GM23338 (cell line): ENCODE data around the gene PDIA2. TPM values are rescaled to one million over a fixed set of nuclear protein-coding genes. Genes with fewer than 3 reads are reported as not detected.

Experiments used
- ATAC-seq: fragments of 200-7000 bp; cut with Tn5 transposase; 3 replicates; pipeline ENCODE4 v1.9.1; 2020
- DNase-seq: peaks from one replicate; pipeline ENCODE4 v3.0.0-alpha.2; 2015; ENCODE audit warnings: low spot score
- H2AFZ ChIP-seq: fragments of 200-600 bp; sonication (generic); 2 replicates; pipeline ENCODE4 v1.8.0; 2016; ENCODE audit warnings: antibody characterized with exemption, mild to moderate bottlenecking, moderate library complexity
- H3F3A ChIP-seq: fragments of 200-600 bp; sonication (generic); replicated peaks from 2 replicates; pipeline ENCODE4 v1.8.0; 2017; ENCODE audit warnings: antibody characterized with exemption, mixed run types, low read depth
- H3K27ac ChIP-seq: fragments of 200-600 bp; sonication (generic); 2 replicates; pipeline ENCODE4 v1.6.1; 2016; ENCODE audit warnings: low read depth
- H3K27me3 ChIP-seq: fragments of 200-600 bp; sonication (generic); 2 replicates; pipeline ENCODE4 v1.8.0; 2016; ENCODE audit warnings: mild to moderate bottlenecking, mixed run types, moderate library complexity; ENCODE audit not compliant: insufficient read depth
- H3K36me3 ChIP-seq: fragments of 200-600 bp; sonication (generic); 2 replicates; pipeline ENCODE4 v1.8.0; 2016; ENCODE audit warnings: mild to moderate bottlenecking; ENCODE audit not compliant: insufficient read depth
- H3K4me1 ChIP-seq: fragments of 200-600 bp; sonication (generic); 2 replicates; pipeline ENCODE4 v1.8.0; 2016; ENCODE audit warnings: mild to moderate bottlenecking, moderate library complexity; ENCODE audit not compliant: insufficient read depth
- H3K4me2 ChIP-seq: fragments of 200-600 bp; sonication (generic); 2 replicates; pipeline ENCODE4 v1.7.1; 2017; ENCODE audit warnings: mixed run types
- H3K4me3 ChIP-seq: fragments of 200-600 bp; sonication (generic); 2 replicates; pipeline ENCODE4 v1.6.1; 2016; ENCODE audit warnings: mixed run types
- H3K79me2 ChIP-seq: fragments of 200-600 bp; sonication (generic); replicated peaks from 2 replicates; pipeline ENCODE4 v1.8.0; 2017; ENCODE audit warnings: mild to moderate bottlenecking; ENCODE audit not compliant: insufficient read depth
- H3K9me2 ChIP-seq: fragments of 200-600 bp; sonication (generic); 2 replicates; pipeline ENCODE4 v1.8.0; 2017; ENCODE audit not compliant: insufficient read depth
- H4K20me1 ChIP-seq: fragments of 200-600 bp; sonication (generic); replicated peaks from 2 replicates; pipeline ENCODE4 v1.8.0; 2017; ENCODE audit warnings: mild to moderate bottlenecking; ENCODE audit not compliant: insufficient read depth
- H3K27ac Mint-ChIP-seq: 2 replicates; pipeline ENCODE4 v1.8.0; 2020; ENCODE audit warnings: inconsistent platforms, mild to moderate bottlenecking, moderate library complexity, mixed read lengths
- H3K27me3 Mint-ChIP-seq: 3 replicates; pipeline ENCODE4 v1.8.0; 2022; ENCODE audit warnings: low read depth, mild to moderate bottlenecking, moderate library complexity, mixed read lengths, inconsistent platforms; ENCODE audit not compliant: insufficient read depth, poor library complexity
- H3K36me3 Mint-ChIP-seq: 3 replicates; pipeline ENCODE4 v1.8.0; 2021; ENCODE audit warnings: low read depth, mild to moderate bottlenecking, inconsistent platforms, moderate library complexity, mixed read lengths
- H3K4me1 Mint-ChIP-seq: 3 replicates; pipeline ENCODE4 v1.8.0; 2020; ENCODE audit warnings: mild to moderate bottlenecking, inconsistent platforms, mixed read lengths
- H3K4me3 Mint-ChIP-seq: 3 replicates; pipeline ENCODE4 v1.8.0; 2021; ENCODE audit warnings: moderate library complexity, mild to moderate bottlenecking, inconsistent platforms, mixed read lengths
- H3K9me3 Mint-ChIP-seq: 3 replicates; pipeline ENCODE4 v1.8.0; 2020; ENCODE audit warnings: moderate library complexity, mild to moderate bottlenecking, inconsistent platforms, mixed read lengths
- CREB1 ChIP-seq: fragments of 250-450 bp; sonication (Bioruptor Pico); IDR thresholded peaks from 2 replicates; pipeline ENCODE4 v1.5.0; 2020; ENCODE audit warnings: low read depth, mild to moderate bottlenecking, moderate library complexity
- EZH2phosphoT487 ChIP-seq: fragments of 200-600 bp; sonication (generic); IDR thresholded peaks from one replicate; pipeline ENCODE4 v1.8.1; 2018; ENCODE audit warnings: antibody characterized with exemption; ENCODE audit not compliant: unreplicated experiment
- JUNB ChIP-seq: IDR thresholded peaks from one replicate; pipeline ENCODE4 v1.6.1; 2016; ENCODE audit warnings: antibody characterized with exemption; ENCODE audit not compliant: unreplicated experiment
- NANOG ChIP-seq: IDR thresholded peaks from 2 replicates; pipeline ENCODE4 v1.6.1; 2016; ENCODE audit warnings: antibody characterized with exemption, borderline replicate concordance
- POLR2AphosphoS5 ChIP-seq: IDR thresholded peaks from 2 replicates; pipeline ENCODE4 v1.6.1; 2016; ENCODE audit warnings: antibody characterized with exemption, low read depth
- STAT1 ChIP-seq: IDR thresholded peaks from one replicate; pipeline ENCODE4 v1.6.1; 2016; ENCODE audit warnings: antibody characterized with exemption; ENCODE audit not compliant: unreplicated experiment
- ZNF114 ChIP-seq: fragments of 250-450 bp; sonication (Bioruptor Pico); IDR thresholded peaks from 2 replicates; pipeline ENCODE4 v1.5.0; 2020; ENCODE audit warnings: mild to moderate bottlenecking, moderate library complexity
- ZNF331 ChIP-seq: fragments of 250-450 bp; sonication (Bioruptor Pico); IDR thresholded peaks from 2 replicates; pipeline ENCODE4 v1.5.0; 2020; ENCODE audit warnings: low read depth, mild to moderate bottlenecking, moderate library complexity
- polyA plus RNA-seq: library from polyadenylated mRNA; unstranded; fragments of >200 nt; fragmentation: Nextera tagmentation; extraction: Ambion mirVana; gene quantifications from 2 replicates; pipeline ENCODE4 v1.2.1, GENCODE V29; 2016
- total RNA-seq: library from RNA; depleted of rRNA; stranded (reverse); fragments of >200 nt; shearing (Covaris generic); gene quantifications from 2 replicates; pipeline ENCODE4 v1.2.3, GENCODE V29; 2014
- TF ChIP-seq, protein P1 (sequence below): IDR thresholded peaks from 2 replicates; pipeline ENCODE4 v1.6.1; 2016; ENCODE audit warnings: antibody characterized with exemption
- TF ChIP-seq, protein P2 (sequence below): IDR thresholded peaks from one replicate; pipeline ENCODE4 v1.6.1; 2018; ENCODE audit warnings: antibody characterized with exemption; ENCODE audit not compliant: unreplicated experiment
- TF ChIP-seq, protein P3 (sequence below): fragments of 250-450 bp; sonication (Bioruptor Pico); IDR thresholded peaks from 2 replicates; pipeline ENCODE4 v1.5.0; 2020; ENCODE audit warnings: mild to moderate bottlenecking, moderate library complexity

Gene PDIA2
- total and polyA plus RNA-seq, 2 experiments from 2014 or later, result 0.39 to 0.87 TPM

DNA sequence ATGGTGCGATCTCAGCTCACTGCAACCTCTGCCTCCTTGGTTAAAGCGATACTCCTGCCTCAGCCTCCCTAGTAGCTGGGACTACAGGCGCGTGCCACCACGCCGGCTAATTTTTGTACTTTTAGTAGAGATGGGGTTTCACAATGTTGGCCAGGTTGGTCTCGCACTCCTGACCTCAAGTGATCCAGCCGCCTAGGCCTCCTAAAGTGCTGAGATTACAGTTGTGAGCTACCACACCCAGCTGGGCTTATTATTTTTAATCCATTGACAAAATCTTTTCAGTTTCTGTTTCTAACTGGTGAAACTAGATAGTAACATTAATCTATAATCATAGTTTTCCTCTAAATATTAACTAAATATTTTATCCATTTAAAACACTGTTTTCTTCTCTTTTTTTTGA lies 42.4 kb upstream of the PDIA2 start (continued):
- TF ChIP-seq, protein P1, sequence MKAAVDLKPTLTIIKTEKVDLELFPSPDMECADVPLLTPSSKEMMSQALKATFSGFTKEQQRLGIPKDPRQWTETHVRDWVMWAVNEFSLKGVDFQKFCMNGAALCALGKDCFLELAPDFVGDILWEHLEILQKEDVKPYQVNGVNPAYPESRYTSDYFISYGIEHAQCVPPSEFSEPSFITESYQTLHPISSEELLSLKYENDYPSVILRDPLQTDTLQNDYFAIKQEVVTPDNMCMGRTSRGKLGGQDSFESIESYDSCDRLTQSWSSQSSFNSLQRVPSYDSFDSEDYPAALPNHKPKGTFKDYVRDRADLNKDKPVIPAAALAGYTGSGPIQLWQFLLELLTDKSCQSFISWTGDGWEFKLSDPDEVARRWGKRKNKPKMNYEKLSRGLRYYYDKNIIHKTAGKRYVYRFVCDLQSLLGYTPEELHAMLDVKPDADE, result no peak
- TF ChIP-seq JUNB, result no peak
- TF ChIP-seq STAT1, result no peak
- no peak for TF ChIP-seq CREB1 (CRISPR knock-in tag)
- TF ChIP-seq POLR2AphosphoS5, result no peak

DNA sequence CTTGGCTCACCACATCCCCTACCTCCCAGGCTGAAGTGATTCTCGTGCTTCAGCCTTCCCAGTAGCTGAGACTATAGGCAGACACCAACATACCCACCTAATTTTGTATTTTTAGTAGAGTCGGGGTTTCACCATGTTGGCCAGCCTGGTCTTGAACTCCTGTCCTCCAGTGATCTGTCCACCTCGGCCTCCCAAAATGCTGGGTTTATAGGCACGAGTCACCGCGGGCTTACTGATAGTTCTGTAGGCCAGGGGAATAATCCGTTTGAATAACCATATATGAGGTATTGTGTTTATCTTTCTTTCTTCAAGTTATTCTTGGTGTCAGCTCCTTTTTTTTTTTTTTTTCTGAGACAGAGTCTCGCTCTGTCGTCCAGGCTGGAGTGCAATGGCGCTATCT lies 40.7 kb upstream of the PDIA2 start:
- Histone ChIP-seq H3K4me1 (no peaks in the 10 kb centered on the region), H3K4me2 (no peak overlapping the region), H4K20me1 (peaks cover 6% of the 10 kb centered on the region), H3K4me3 (no peak overlapping the region), H3K9me2 (no peaks in the 10 kb centered on the region), H3K36me3 (no peaks in the 10 kb centered on the region), H2AFZ (no peak overlapping the region), H3K79me2 (peaks cover 47% of the 10 kb centered on the region), H3K27ac (no peak overlapping the region), H3F3A (0 out of 2 replicates have a peak, but pooled peaks cover 4% of the 10 kb centered on the region), H3K27me3 (no peaks in the 10 kb centered on the region)
- ATAC-seq, result no peak
- no peaks in the 10 kb centered on the region for H3K9me3 Mint-ChIP-seq
- H3K27ac Mint-ChIP-seq, result no peak overlapping the region
- TF ChIP-seq, protein P2, sequence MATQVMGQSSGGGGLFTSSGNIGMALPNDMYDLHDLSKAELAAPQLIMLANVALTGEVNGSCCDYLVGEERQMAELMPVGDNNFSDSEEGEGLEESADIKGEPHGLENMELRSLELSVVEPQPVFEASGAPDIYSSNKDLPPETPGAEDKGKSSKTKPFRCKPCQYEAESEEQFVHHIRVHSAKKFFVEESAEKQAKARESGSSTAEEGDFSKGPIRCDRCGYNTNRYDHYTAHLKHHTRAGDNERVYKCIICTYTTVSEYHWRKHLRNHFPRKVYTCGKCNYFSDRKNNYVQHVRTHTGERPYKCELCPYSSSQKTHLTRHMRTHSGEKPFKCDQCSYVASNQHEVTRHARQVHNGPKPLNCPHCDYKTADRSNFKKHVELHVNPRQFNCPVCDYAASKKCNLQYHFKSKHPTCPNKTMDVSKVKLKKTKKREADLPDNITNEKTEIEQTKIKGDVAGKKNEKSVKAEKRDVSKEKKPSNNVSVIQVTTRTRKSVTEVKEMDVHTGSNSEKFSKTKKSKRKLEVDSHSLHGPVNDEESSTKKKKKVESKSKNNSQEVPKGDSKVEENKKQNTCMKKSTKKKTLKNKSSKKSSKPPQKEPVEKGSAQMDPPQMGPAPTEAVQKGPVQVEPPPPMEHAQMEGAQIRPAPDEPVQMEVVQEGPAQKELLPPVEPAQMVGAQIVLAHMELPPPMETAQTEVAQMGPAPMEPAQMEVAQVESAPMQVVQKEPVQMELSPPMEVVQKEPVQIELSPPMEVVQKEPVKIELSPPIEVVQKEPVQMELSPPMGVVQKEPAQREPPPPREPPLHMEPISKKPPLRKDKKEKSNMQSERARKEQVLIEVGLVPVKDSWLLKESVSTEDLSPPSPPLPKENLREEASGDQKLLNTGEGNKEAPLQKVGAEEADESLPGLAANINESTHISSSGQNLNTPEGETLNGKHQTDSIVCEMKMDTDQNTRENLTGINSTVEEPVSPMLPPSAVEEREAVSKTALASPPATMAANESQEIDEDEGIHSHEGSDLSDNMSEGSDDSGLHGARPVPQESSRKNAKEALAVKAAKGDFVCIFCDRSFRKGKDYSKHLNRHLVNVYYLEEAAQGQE, result no peak
- TF ChIP-seq CREB1 (CRISPR knock-in tag) (no peak), ZNF114 (CRISPR knock-in tag) (no peak), EZH2phosphoT487 (no peak), NANOG (no peak), STAT1 (no peak), POLR2AphosphoS5 (no peak), JUNB (no peak), ZNF331 (CRISPR knock-in tag) (no peak)
- TF ChIP-seq, protein P1, result no peak
- TF ChIP-seq, protein P3, sequence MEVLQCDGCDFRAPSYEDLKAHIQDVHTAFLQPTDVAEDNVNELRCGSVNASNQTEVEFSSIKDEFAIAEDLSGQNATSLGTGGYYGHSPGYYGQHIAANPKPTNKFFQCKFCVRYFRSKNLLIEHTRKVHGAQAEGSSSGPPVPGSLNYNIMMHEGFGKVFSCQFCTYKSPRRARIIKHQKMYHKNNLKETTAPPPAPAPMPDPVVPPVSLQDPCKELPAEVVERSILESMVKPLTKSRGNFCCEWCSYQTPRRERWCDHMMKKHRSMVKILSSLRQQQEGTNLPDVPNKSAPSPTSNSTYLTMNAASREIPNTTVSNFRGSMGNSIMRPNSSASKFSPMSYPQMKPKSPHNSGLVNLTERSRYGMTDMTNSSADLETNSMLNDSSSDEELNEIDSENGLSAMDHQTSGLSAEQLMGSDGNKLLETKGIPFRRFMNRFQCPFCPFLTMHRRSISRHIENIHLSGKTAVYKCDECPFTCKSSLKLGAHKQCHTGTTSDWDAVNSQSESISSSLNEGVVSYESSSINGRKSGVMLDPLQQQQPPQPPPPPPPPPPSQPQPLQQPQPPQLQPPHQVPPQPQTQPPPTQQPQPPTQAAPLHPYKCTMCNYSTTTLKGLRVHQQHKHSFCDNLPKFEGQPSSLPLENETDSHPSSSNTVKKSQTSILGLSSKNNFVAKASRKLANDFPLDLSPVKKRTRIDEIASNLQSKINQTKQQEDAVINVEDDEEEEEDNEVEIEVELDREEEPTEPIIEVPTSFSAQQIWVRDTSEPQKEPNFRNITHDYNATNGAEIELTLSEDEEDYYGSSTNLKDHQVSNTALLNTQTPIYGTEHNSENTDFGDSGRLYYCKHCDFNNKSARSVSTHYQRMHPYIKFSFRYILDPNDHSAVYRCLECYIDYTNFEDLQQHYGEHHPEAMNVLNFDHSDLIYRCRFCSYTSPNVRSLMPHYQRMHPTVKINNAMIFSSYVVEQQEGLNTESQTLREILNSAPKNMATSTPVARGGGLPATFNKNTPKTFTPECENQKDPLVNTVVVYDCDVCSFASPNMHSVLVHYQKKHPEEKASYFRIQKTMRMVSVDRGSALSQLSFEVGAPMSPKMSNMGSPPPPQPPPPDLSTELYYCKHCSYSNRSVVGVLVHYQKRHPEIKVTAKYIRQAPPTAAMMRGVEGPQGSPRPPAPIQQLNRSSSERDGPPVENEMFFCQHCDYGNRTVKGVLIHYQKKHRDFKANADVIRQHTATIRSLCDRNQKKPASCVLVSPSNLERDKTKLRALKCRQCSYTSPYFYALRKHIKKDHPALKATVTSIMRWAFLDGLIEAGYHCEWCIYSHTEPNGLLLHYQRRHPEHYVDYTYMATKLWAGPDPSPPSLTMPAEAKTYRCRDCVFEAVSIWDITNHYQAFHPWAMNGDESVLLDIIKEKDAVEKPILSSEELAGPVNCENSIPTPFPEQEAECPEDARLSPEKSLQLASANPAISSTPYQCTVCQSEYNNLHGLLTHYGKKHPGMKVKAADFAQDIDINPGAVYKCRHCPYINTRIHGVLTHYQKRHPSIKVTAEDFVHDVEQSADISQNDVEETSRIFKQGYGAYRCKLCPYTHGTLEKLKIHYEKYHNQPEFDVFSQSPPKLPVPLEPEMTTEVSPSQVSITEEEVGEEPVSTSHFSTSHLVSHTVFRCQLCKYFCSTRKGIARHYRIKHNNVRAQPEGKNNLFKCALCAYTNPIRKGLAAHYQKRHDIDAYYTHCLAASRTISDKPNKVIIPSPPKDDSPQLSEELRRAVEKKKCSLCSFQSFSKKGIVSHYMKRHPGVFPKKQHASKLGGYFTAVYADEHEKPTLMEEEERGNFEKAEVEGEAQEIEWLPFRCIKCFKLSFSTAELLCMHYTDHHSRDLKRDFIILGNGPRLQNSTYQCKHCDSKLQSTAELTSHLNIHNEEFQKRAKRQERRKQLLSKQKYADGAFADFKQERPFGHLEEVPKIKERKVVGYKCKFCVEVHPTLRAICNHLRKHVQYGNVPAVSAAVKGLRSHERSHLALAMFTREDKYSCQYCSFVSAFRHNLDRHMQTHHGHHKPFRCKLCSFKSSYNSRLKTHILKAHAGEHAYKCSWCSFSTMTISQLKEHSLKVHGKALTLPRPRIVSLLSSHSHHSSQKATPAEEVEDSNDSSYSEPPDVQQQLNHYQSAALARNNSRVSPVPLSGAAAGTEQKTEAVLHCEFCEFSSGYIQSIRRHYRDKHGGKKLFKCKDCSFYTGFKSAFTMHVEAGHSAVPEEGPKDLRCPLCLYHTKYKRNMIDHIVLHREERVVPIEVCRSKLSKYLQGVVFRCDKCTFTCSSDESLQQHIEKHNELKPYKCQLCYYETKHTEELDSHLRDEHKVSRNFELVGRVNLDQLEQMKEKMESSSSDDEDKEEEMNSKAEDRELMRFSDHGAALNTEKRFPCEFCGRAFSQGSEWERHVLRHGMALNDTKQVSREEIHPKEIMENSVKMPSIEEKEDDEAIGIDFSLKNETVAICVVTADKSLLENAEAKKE (CRISPR knock-in tag), result no peak
- H3K36me3 Mint-ChIP-seq, result peaks cover 2% of the 10 kb centered on the region
- DNase-seq, result no peak
- no peaks in the 10 kb centered on the region for H3K4me1 Mint-ChIP-seq
- no peak overlapping the region for H3K4me3 Mint-ChIP-seq
- peaks cover 11% of the 10 kb centered on the region for H3K27me3 Mint-ChIP-seq
